A549 (cell line): ENCODE results near the gene HOXD10. TPM values are rescaled to one million over a fixed set of nuclear protein-coding genes. Genes with fewer than 3 reads are reported as not detected.

Experiments
- ATAC-seq, 2 experiments: fragments of 200-7000 bp in 1 of 2; fragments of >200 bp in 1 of 2; cut with Nextera tagmentation in 1 of 2; cut with Tn5 transposase in 1 of 2; 3 replicates each; pipeline versions ENCODE4 v1.8.0 to v1.9.1; 2018 to 2020; ENCODE audit warnings: mild to moderate bottlenecking in 1 of 2, moderate library complexity in 1 of 2
- CTCF ChIA-PET: fragments of 300-600 bp; sonication (Branson Sonifier 250); formaldehyde crosslinking; extraction: SDS; loops from one replicate; lab custom pipeline; 2021; ENCODE audit warnings: antibody characterized with exemption, inconsistent platforms; lab: Yijun Ruan, JAX
- POLR2A ChIA-PET: fragments of 350-600 bp; formaldehyde crosslinking; extraction: SDS; loops from one replicate; lab custom pipeline; 2021; ENCODE audit warnings: antibody characterized with exemption, inconsistent platforms; lab: Yijun Ruan, JAX
- DNase-seq, 2 experiments: peaks; one replicate each; pipeline versions ENCODE4 v3.0.0 to v3.0.0-alpha.2; 2011 to 2016; ENCODE audit warnings: low read depth in 1 of 2, low spot score in 1 of 2
- FAIRE-seq: peaks from 2 replicates; lab custom pipeline; 2011; peaks lifted over from hg19 to GRCh38; lab: Jason Lieb, UNC
- H3K27ac ChIP-seq, 2 experiments: fragments of >200 bp; sonication (Bioruptor Twin); formaldehyde crosslinking; 3 replicates each; pipeline ENCODE4 v1.5.1; 2016 to 2017
- H3K4me1 ChIP-seq: fragments of >200 bp; sonication (Bioruptor Twin); formaldehyde crosslinking; 3 replicates; pipeline ENCODE4 v1.6.1; 2016
- H3K4me2 ChIP-seq: fragments of >200 bp; sonication (Bioruptor Twin); formaldehyde crosslinking; 3 replicates; pipeline ENCODE4 v1.6.1; 2016
- H3K4me3 ChIP-seq: fragments of >200 bp; sonication (Bioruptor Twin); formaldehyde crosslinking; 3 replicates; pipeline ENCODE4 v1.5.1; 2016
- H3K9me3 ChIP-seq: fragments of >200 bp; sonication (Bioruptor Twin); formaldehyde crosslinking; 3 replicates; pipeline ENCODE4 v1.6.1; 2016
- BHLHE40 ChIP-seq: IDR thresholded peaks from 2 replicates; pipeline ENCODE4 v1.6.1; 2012; ENCODE audit warnings: low read depth, low read length, inconsistent platforms
- CEBPB ChIP-seq, 2 experiments: fragments of >200 bp in 1 of 2; sonication (Bioruptor Twin) in 1 of 2; formaldehyde crosslinking in 1 of 2; IDR thresholded peaks; 2 replicates each; pipeline ENCODE4 v1.6.1; 2012 to 2016
- ESRRA ChIP-seq: fragments of 150-350 bp; IDR thresholded peaks from 2 replicates; pipeline ENCODE4 v1.6.1; 2014; ENCODE audit warnings: mild to moderate bottlenecking, low read length, borderline replicate concordance
- HDAC2 ChIP-seq: fragments of 200-600 bp; sonication (generic); IDR thresholded peaks from 2 replicates; pipeline ENCODE4 v1.6.1; 2016
- HEYL ChIP-seq: fragments of 250-450 bp; sonication (Bioruptor Pico); IDR thresholded peaks from 2 replicates; pipeline ENCODE4 v1.8.0; 2021; ENCODE audit warnings: mild to moderate bottlenecking, moderate library complexity
- MYC ChIP-seq: IDR thresholded peaks from 2 replicates; pipeline ENCODE4 v1.6.1; 2012; ENCODE audit warnings: mild to moderate bottlenecking, inconsistent platforms, low read length, improper control_type of control experiment, borderline replicate concordance
- NFE2L2 ChIP-seq: fragments of 150-350 bp; conservative IDR thresholded peaks from 2 replicates; pipeline ENCODE4 v1.6.1; 2014; ENCODE audit warnings: low read length
- NPAS2 ChIP-seq: fragments of 250-450 bp; sonication (Bioruptor Pico); IDR thresholded peaks from 2 replicates; pipeline ENCODE4 v1.8.0; 2022; ENCODE audit warnings: mild to moderate bottlenecking, moderate library complexity, borderline replicate concordance
- NR3C1 ChIP-seq: fragments of >200 bp; sonication (Bioruptor Twin); formaldehyde crosslinking; IDR thresholded peaks from 3 replicates; pipeline ENCODE4 v1.6.1; 2017
- RARB ChIP-seq: fragments of 250-450 bp; sonication (Bioruptor Pico); IDR thresholded peaks from 2 replicates; pipeline ENCODE4 v1.8.0; 2021; ENCODE audit warnings: mild to moderate bottlenecking, moderate library complexity
- RNF2 ChIP-seq: fragments of 200-600 bp; sonication (generic); IDR thresholded peaks from 2 replicates; pipeline ENCODE4 v1.6.1; 2016; ENCODE audit warnings: low read depth, mild to moderate bottlenecking, antibody characterized with exemption, moderate library complexity, borderline replicate concordance
- TFCP2L1 ChIP-seq: fragments of 250-450 bp; sonication (Bioruptor Pico); IDR thresholded peaks from 2 replicates; pipeline ENCODE4 v1.5.0; 2021; ENCODE audit warnings: mild to moderate bottlenecking
- ZC3H11A ChIP-seq: fragments of 450-650 bp; IDR thresholded peaks from 2 replicates; pipeline ENCODE4 v1.6.1; 2014; ENCODE audit warnings: antibody characterized with exemption, mild to moderate bottlenecking
- ZSCAN20 ChIP-seq: fragments of 250-450 bp; sonication (Bioruptor Pico); IDR thresholded peaks from 2 replicates; pipeline ENCODE4 v1.8.0; 2022; ENCODE audit warnings: mild to moderate bottlenecking, moderate library complexity
- WGBS: methylation state at CpG from one replicate; pipeline ENCODE4 v1.1.6; 2017; ENCODE audit errors: missing lambda C conversion rate; 5-methylcytosine and 5-hydroxymethylcytosine counted together
- polyA plus RNA-seq, 4 experiments: library from polyadenylated mRNA; depleted of rRNA in 3 of 4; stranded (reverse); fragments of >200 nt; fragmentation: RNase III in 1 of 4; extraction: RNeasy Plus Mini Kit Qiagen cat#74134 plus additional on column Dnase treatment in 1 of 4; gene quantifications; 2 replicates in 3 of 4; 3 replicates in 1 of 4; pipeline ENCODE4 v1.2.3, GENCODE V29; 2011 to 2017
- TF ChIP-seq, protein P1 (sequence below): fragments of 200-600 bp; sonication (generic); IDR thresholded peaks from 2 replicates; pipeline ENCODE4 v1.6.1; 2016; ENCODE audit warnings: antibody characterized with exemption, mild to moderate bottlenecking, moderate library complexity
- TF ChIP-seq, protein P2 (sequence below): IDR thresholded peaks from 2 replicates; pipeline ENCODE4 v1.6.1; 2012; ENCODE audit warnings: low read depth, borderline replicate concordance
- TF ChIP-seq, protein P3 (sequence below): fragments of 250-450 bp; sonication (Bioruptor Pico); IDR thresholded peaks from 2 replicates; pipeline ENCODE4 v1.5.0; 2020; ENCODE audit warnings: low read depth, mild to moderate bottlenecking, moderate library complexity

The HOXD10 gene
- polyA plus RNA-seq, 2 of the 4 experiments (the other 2 are of a cell fraction): 4.3 to 4.8 TPM

DNA sequence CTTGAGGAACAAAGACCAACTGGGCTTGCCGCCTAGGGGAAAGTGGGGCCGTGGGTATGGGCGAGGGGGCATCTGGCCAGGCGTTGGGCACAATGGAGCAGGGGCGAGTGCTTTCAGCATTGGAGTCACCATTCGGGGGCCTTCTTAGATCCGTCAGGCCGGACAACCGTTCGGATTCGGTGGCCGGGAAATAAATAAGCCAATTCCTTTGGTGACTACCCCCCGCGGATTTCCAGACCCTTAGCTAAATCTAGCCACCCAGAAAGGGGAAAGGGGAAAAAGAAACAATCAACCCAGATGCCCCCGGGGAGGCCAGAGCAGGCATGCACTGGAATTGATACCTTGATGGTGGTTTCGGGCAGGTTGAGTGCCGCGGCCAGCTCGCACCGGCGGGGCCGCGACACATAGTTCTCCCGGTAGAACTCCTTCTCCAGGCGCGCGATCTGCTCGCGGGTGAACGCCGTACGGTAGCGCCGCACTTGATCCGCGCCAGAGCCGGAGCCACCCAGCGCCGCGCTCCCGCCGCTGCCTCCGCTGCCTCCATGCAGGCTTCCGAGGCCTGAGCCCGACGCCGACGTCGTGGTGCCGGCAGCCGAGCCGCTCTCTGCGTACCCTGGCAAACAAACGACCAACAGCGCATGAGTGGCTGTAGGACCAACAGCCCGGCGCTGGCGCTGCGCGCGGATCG lies 34.6 kb upstream of the HOXD10 start:
- peaks cover 13% of the 10 kb centered on the region; the same call in 2 of the 3 replicates for H3K4me1 ChIP-seq
- 84% methylated on average over 53 of the region's 62 CpGs for WGBS
- no peak overlapping the region for H3K4me3 ChIP-seq
- TF ChIP-seq ZC3H11A (no peak), MYC (no peak), RARB (CRISPR knock-in tag) (no peak), TFCP2L1 (CRISPR knock-in tag) (no peak), HDAC2 (no peak), ZSCAN20 (no peak), NFE2L2 (no peak), NPAS2 (CRISPR knock-in tag) (no peak), BHLHE40 (no peak), ESRRA (no peak), NR3C1 (no peak), CEBPB (IDR thresholded peaks at IDR 0.05) (no peak), RNF2 (no peak)
- TF ChIP-seq, protein P1, sequence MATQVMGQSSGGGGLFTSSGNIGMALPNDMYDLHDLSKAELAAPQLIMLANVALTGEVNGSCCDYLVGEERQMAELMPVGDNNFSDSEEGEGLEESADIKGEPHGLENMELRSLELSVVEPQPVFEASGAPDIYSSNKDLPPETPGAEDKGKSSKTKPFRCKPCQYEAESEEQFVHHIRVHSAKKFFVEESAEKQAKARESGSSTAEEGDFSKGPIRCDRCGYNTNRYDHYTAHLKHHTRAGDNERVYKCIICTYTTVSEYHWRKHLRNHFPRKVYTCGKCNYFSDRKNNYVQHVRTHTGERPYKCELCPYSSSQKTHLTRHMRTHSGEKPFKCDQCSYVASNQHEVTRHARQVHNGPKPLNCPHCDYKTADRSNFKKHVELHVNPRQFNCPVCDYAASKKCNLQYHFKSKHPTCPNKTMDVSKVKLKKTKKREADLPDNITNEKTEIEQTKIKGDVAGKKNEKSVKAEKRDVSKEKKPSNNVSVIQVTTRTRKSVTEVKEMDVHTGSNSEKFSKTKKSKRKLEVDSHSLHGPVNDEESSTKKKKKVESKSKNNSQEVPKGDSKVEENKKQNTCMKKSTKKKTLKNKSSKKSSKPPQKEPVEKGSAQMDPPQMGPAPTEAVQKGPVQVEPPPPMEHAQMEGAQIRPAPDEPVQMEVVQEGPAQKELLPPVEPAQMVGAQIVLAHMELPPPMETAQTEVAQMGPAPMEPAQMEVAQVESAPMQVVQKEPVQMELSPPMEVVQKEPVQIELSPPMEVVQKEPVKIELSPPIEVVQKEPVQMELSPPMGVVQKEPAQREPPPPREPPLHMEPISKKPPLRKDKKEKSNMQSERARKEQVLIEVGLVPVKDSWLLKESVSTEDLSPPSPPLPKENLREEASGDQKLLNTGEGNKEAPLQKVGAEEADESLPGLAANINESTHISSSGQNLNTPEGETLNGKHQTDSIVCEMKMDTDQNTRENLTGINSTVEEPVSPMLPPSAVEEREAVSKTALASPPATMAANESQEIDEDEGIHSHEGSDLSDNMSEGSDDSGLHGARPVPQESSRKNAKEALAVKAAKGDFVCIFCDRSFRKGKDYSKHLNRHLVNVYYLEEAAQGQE: no peak
- TF ChIP-seq, protein P2, sequence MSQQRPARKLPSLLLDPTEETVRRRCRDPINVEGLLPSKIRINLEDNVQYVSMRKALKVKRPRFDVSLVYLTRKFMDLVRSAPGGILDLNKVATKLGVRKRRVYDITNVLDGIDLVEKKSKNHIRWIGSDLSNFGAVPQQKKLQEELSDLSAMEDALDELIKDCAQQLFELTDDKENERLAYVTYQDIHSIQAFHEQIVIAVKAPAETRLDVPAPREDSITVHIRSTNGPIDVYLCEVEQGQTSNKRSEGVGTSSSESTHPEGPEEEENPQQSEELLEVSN: no peak
- TF ChIP-seq, all 56 proteins: peak for 0
- CTCF ChIA-PET: interaction anchor here (3.2 to 5.5 kb wide), 2 partner anchors 15 to 391 kb away, joined by 20 to 57 read pairs; no protein-coding TSS in a partner anchor
- FAIRE-seq (no peak), ATAC-seq (no peak), DNase-seq (no peak)
- H3K27ac ChIP-seq: no peak overlapping the region
- peaks cover 10% of the 10 kb centered on the region for H3K9me3 ChIP-seq
- POLR2A ChIA-PET: no interaction called here
- H3K4me2 ChIP-seq: no peak overlapping the region

DNA sequence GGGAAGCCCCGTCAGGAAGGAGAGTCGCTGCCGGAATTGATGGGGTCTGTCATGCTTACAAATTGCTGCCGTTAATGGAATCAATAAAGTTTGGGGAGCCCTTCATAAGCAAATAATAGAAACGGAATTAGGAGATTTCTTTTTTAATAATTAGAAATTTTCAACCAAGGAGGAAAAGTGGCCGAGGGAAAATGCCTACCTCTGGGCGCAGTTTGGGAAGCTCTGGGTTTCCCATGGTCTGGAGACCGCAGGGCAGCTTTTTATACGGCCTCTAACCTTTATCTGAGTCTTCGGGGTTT lies 34.1 kb upstream of the HOXD10 start:
- no peak overlapping the region for H3K27ac ChIP-seq
- H3K4me3 ChIP-seq: no peak overlapping the region
- peaks cover 10% of the 10 kb centered on the region for H3K9me3 ChIP-seq
- DNase-seq: no peak
- WGBS: 69% methylated on average over 10 of the region's 10 CpGs
- ChIA-PET CTCF (interaction anchor here (5.5 kb wide), 1 partner anchor 15 kb away, joined by 57 read pairs; no protein-coding TSS in a partner anchor), POLR2A (no interaction called here)
- H3K4me2 ChIP-seq: no peak overlapping the region
- TF ChIP-seq NR3C1 (no peak), HEYL (CRISPR knock-in tag) (no peak), RNF2 (no peak)
- TF ChIP-seq, protein P3, sequence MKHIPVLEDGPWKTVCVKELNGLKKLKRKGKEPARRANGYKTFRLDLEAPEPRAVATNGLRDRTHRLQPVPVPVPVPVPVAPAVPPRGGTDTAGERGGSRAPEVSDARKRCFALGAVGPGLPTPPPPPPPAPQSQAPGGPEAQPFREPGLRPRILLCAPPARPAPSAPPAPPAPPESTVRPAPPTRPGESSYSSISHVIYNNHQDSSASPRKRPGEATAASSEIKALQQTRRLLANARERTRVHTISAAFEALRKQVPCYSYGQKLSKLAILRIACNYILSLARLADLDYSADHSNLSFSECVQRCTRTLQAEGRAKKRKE (CRISPR knock-in tag): no peak
- H3K4me1 ChIP-seq: peaks cover 13% of the 10 kb centered on the region; the same call in 2 of the 3 replicates
- ATAC-seq: no peak
- FAIRE-seq: no peak
